ENCODE data around the gene TPCN1.

TPCN1 gene

DNA sequence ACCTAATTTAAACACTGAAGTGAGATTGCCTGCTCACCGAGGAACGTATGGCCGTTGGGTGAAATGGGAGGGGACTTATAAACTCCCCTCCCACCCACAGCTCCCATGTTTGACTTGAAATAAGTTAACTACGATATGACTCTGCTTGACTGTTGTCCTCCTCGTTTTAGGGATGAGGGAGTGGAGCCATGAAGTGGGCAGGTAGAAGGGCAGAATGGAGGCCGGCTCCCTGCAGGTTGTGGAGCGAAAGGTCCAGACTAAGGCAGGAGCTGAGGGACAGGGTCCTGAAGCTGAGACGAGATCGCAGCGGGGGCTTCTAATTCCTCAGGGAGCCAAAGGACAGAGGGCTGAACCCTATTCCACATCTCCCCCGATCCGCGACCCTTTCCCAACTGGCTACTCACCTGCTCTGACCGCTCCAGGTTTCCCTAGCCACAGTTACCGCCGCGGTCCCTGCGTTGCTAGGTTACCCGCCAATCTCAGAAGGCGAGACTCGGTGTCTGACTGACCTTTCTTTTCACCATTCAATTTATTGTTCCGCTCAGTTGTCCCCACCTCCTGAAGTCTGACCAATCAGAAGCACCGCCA is 577 bp upstream of the TPCN1 start:
- Histone ChIP-seq H3K27ac (peak overlapping the region in 16 of 21 experiments; percentile 15 to 92 (median 59)), H3K4me3 (peak overlapping the region; percentile 34 to 88 (median 43))

DNA sequence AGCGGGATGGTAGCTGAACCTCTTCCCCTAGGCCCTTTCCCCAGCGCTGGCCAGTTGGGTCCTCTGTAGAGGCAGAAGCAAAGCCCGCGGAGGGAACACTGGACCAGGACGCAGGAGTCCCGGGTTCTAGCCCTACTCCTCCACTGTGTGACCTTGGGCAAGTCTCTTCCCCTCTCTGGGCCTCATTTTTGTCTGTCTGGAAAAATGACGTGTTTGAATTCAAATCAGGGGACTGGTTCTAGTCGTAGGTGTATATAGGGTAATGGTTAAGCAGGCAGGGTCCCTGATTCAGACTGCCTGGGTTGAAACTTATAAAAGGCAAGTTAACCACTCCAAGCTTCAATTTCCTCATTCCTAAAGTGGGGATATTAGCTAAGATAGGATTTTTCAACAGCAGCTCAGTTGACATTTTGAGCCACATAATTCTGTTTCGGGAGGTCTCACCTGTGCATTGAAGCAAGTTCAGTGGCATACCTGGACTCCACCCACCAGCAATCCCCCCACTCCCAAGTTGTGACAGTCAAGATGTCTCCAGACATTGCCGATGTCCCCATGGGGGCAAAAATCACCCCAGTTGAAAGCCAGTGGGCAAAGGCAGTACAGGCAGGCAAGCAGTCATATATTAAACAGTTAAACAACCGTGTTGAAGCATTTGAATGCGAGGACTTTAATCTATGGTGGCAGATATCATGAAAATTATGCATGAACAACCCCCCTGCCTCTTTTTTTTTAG is 899 bp downstream of the TPCN1 start:
- peak overlapping the region; percentile 65 to 88 (median 83) for H3K4me3 ChIP-seq

DNA sequence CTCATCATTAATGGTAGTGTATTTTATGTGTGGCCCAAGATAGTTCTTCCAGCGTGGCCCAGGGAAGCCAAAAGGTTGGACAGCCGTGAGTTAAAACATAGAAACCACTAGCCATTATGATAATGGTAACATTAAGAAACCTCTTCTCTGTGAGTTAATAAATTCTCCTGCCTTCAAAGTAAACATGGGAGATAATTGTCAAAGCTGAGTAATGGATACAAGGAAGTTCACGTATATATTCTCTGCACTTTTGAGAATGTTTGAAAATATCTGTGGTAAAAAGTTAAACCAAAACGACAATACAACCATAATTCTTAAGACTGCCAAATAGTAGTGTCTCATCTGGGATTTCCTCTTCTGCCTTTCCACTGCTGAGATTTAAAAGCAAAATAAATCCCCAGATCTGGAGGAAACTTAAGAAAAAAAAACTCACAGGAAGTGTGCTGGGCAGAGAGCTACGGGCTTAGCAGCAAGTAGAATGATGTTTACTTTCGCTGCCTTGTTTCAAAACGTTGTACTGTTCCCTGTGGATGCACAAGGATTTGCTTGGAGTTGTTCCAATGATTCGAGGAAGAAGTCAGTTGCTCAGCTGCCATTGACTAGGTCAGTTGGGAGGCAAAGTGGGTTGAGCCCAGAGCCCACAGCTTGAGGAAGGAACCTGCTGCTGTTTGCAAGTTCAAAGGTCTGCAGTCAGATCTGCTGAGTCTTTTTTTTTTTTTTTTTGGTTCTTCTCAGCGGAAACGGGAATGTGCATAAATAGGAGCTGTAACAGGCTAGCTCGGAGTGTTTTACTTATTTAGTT is 1.7 kb downstream of the TPCN1 start:
- Histone ChIP-seq H3K4me3 (peak overlapping the region in 6 of 7 experiments; percentile 73 to 88 (median 84)), H3K27ac (peak overlapping the region; percentile 43 to 96 (median 91))

More for the DNA sequence above, 899 bp downstream of the TPCN1 start:
- peak overlapping the region; percentile 57 to 96 (median 91) for H3K27ac ChIP-seq

DNA sequence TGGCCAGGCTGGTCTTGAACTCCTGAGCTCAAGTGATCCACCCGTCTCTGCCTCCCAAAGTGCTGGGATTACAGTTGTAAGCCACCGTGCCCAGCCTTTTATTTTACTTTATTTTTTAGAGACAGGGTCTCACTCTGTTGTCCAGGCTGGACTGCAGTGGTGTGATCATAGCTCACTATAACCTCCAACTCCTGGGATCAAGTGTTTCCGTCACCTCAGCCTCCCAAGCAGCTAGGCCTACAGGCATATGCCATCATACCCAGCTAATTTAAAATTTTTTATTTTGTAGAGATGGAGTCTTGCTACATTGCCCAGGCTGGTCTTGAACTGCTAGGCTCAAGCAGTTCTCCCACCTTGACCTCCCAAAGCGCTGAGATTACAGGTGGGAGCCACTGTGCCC is 3.7 kb downstream of the TPCN1 start:
- Histone ChIP-seq H3K4me3 (no peak overlapping the region), H3K27ac (no peak overlapping the region)

DNA sequence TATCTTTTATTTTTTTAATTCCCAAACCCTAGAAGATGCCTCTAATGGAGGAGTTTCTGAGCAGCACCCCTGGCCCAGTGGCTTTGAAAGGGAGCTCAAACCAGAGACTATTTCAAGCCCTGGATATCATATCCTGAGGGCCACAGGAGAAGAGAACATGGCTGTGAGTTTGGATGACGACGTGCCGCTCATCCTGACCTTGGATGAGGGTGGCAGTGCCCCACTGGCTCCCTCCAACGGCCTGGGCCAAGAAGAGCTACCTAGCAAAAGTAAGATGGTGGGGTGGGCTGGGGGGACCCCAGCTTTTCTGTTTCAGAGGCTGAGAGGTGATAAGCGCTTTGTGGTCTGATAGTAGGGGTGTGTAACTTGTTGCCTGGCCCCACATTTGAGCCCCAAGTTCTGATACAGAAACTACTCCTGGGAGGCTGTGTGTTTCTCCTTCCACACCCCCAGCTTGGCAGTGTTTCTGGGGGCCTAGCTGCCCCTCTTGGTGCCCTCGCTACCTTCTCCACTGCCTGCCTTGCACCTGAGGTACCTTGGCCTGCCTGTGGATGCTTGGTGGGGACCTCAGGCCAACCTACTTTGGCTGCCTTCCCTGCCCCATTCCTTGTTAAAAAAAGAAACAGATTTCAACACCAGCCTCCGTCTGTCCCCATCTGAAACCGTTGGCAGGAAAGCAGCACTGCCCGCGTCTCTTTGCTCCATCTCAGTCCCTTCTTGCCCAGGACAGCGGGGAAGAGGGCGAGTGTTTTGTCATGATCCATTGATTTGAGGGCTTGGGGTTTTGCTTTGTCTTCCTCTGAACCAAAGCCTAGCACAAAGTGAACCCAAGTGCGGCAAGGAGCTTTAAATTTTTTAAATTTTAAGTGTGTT is 5.7 kb downstream of the TPCN1 start:
- peak overlapping the region in 5 of 21 experiments; percentile 23 to 54 (median 33) for H3K27ac ChIP-seq
- H3K4me3 ChIP-seq: no peak overlapping the region

DNA sequence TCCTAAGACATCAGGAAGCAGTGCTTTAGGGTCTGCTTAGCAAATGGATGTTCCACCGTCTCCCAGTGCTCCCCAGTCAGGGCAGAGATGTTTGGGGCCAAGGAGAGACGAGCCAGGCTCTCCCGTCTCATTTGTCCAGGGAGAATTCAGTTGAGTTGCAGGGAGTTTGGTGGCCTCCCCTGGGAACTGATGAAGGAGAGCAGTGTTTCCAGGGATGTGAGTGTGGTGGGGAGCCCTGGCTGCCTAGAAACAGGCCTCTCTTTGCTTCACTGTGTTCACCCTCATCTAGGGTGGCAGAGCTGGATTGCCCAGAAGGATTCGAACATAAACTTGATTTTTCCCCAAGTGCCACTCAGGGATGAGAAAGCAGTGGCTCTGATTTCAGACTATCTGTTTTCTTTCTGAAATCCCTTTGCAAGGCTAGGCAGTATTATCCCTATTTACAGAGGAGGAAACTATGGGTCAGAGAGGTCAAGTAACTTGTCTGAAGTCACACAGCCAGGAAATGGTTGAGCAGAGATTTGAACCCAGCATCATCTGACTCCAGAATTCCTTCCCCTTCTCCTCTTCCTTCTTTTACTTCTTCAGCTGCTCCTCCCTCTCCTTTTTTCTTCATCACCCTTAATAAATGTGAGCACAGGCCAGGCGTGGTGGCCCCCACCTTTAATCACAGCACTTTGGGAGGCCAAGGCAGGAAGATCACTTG is 6.6 kb downstream of the TPCN1 start:
- Histone ChIP-seq H3K4me3 (no peak overlapping the region), H3K27ac (peak overlapping the region in 6 of 21 experiments; percentile 26 to 67 (median 54))

DNA sequence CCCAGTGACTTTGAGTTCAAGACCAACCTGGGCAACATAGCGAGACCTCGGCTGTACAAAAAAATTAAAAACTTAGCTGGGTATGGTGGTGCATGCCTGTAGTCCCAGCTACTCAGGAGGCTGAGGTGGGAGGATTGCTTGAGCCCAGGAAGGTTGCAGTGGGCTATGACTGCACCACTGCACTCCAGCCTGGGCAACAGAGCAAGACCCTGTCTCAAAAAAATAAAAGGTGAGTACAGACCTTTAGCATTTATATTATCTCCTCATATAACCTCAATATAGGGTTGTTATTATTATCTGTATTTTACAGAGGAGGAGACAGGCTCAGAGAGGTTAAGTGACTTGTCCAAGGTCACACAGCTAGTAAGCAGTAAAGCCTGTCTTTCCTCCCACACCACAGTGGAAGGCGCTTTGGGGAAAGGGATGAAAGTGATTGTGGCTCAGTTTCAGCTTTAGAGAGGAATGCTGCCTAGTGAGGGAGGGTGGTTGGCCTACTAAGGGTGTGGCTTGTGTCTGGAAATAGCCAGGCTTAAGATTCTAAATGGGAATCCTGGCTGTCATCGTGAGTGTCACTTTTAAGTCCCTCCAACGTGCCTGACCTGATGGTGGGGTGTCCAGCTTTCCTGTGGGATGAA is 7.2 kb downstream of the TPCN1 start:
- Histone ChIP-seq H3K4me3 (no peak overlapping the region), H3K27ac (peak overlapping the region in 15 of 21 experiments; percentile 6 to 76 (median 36))

DNA sequence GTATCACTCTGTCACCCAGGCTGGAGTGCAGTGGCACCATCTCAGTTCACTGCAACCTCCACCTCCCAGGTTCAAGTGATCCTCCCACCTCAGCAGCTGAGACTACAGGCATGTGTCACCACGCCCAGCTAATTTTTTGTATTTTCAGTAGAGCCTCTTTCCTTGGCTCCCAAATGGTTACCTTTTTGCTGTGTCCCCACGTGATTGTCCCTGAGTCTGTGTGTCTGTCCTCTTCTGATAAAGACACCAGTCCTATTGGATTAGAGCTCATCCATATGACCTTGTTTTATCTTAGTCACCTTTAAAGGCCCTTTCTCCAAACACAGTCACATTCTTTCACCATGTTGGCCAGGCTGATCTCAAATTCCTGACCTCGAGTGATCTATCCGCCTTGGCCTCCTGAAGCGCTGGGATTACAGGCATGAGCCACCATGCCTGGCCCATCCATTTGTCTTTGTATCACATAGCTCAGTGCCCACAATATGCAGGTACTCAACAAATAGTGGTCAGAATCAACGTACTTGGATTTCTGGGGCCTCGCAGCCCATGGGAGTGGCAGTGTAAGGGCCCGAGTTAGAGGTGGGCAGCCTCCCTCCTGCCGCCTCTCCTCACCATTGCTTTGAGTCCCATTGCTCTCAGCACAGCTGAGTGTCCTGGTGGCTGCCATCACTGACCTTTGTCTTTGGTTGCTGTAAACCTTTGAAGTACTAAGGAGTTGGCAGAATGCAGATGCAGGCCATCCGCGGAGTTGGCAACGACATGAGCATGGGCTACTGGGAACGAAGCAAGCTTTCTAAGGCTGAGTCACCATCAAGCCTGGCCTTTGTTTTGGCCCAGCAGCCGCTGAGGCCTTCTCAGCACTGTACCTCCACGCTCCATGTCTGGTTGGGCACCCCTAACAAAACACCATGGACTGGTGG is 9.3 kb downstream of the TPCN1 start:
- peak overlapping the region in 4 of 21 experiments; percentile 10 to 76 (median 24) for H3K27ac ChIP-seq
- no peak overlapping the region for H3K4me3 ChIP-seq

DNA sequence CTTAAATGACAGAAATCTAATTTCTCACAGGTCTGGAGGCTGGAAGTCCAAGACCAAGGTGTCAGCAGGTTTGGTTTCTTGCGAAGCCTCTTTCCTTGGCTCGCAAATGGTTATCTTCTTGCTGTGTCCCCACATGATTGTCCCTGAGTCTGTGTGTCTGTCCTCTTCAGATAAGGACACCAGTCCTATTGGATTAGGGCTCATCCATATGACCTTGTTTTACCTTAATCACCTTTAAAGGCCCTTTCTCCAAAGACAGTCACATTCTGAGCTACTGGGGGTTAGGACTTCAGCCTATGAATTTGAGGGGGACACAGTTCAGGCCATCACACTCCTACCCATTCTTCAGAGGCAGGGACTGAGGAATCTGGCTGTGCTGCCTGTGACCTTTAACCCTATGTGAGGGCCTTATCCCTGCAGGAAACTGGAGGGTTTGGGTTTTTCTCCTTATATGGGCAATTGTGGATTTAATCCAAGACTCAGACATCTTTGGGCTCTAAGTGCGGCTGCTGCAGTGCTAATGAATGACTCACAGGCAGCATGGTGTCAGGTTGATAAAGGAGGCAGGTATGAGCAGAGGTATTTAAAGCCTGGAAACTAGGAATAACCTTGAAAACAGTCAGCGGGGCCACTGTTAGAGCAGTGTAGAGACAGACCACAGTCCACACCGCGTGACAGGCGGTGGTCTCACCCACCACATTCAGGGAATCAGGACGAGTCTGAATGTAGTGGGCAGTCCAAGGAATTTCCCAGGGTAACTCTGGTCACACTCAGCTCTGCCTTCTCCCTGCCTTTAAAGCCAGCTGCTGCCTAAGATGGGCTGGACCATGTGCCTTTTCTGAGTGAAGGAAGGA is 10.2 kb downstream of the TPCN1 start:
- Histone ChIP-seq H3K4me3 (no peak overlapping the region), H3K27ac (peak overlapping the region in 8 of 21 experiments; percentile 14 to 83 (median 55))

DNA sequence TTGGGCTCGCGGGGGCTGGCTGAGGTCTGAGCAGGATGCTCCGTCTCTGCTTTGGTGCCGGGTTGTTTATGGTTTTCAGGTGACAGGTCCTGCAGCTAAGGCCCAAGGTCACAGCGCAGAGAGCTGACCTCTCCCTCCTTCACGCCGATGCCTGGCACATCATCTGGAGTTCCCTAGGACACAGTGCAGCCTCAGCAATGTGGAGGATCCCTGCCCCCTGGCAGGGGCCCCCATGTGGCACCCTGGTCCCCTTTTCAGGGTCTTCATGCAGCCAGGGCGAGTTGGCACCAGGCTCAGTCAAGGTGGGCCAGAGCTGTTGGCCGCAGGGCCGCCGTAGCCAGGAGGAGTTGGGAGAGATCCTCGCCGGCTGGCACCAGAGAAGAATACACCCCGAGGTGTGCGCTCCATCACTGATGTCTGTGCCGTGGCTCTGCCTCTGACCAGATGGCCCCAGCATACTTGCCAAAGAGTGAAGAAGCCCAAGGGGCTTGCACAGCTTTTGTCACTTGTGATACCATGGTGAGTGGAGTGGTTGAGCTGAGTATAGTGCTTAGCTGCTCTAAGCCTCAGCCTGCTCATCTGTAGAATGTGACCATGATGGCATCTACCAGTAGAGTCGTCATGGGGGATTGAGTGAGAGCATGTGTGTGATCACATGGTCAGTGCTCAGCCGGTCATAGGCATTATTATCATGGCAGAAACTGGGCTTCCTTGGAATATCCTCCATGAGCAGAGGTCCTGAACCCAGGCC is 11.0 kb downstream of the TPCN1 start:
- Histone ChIP-seq H3K4me3 (no peak overlapping the region), H3K27ac (peak overlapping the region in 19 of 21 experiments; percentile 2 to 83 (median 60))

DNA sequence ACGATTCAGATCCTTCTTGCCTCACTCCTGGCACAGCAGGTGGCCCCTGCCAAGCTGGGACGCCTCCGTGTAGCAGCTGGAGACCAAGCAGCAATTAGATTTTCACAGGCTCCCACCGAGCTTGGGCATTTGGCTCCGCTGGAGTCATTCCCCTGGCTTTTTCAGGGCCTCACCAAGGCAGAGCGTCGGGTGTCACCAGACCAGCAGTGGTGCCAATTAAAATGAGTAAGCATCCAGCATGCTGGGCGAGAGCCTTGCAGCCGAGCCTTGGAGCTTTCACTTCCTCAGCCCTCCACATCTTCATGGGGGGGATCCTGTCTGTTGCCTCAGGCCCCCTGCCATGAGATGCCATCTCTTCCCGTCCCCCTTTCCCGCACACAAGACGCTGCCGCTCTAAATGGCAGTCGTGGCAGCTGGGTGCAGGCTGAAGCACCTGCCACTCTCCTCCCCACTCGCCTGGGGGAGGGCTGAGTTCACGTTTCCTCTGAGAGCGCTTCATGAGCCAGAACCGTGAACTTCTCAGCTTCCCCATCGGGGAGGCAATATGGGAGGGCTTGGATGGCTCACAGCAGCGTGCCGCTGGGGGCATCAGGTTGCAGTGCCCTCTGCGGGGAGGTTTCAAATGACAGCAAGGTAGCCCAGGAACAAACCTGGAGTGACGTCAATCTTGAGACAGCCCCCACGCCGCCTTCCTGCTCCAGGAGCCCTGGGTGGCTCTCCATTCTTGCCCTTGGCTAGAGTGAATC is 11.7 kb downstream of the TPCN1 start:
- Histone ChIP-seq H3K27ac (peak overlapping the region in 20 of 21 experiments; percentile 2 to 83 (median 59)), H3K4me3 (peak overlapping the region in 1 of 7 experiments; percentile 14)

DNA sequence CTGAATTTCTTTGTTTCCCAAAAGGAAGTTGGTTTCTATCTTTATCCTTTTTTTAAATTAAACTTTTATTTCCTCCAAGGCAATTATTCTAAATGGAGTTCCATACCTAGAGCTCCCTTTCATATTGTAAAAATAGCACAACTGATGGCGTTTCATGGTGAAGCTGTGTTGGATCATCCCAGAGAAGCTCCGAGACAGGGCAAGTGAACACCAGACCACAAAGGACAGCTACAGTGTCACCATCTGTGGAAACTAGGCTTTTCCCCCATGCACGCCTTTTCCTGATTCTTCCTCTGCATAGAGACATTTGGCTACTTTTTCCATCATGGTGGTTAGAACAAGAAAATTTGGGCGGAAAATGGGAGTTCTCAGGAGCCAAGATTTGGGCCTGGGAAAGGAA is 12.7 kb downstream of the TPCN1 start:
- Histone ChIP-seq H3K4me3 (no peak overlapping the region), H3K27ac (peak overlapping the region in 3 of 21 experiments; percentile 23 to 81 (median 58))

DNA sequence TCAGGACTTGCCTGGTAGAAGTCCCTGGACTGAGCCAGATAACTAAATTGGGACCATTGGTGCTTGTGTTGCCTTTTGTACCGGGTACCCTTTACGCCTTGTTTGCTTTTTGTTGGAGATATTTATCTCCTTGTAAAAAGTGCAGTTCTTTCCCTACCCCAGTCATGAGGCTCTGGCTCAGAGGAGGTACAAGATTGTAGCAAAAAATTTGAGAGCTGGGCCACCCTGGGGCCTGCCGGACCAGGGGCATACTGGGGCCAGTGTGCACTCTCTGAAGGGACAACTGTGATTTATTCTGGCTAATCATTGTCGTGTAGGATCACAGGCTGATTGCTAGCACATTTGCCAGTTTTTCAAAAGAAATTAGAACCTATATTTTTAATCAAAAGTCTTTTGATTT is 13.2 kb downstream of the TPCN1 start:
- Histone ChIP-seq H3K4me3 (no peak overlapping the region), H3K27ac (no peak overlapping the region)

DNA sequence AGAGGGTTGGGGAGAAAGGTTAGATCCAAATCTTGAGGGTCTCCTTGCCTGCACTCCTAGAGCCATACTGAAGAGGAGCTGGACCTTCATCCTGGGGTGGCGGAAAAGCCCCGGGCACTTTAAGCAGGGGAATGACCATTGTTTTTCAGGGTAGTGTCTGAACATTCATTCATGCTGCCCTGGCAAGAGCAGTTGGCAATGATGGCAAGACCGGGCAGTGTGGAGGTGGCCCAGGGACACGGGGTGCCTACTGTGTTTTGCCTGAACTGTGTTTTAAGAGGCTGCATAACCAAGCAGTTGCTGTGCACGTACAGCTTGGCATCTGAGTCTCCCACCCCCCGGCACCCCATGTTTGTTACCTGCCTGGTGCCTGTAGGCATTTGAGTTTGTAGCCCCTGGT is 14.7 kb downstream of the TPCN1 start:
- H3K27ac ChIP-seq: peak overlapping the region in 3 of 21 experiments; percentile 7 to 35 (median 7)
- H3K4me3 ChIP-seq: no peak overlapping the region

Measured in skin epidermis (tissue), 12 donors.